HepG2 (cell line): ENCODE results near the gene ITPR1. TPM values are rescaled to one million over a fixed set of nuclear protein-coding genes. Genes with fewer than 3 reads are reported as not detected.

Experiments used
- AKAP8 ChIP-seq: sonication (generic); formaldehyde crosslinking; IDR thresholded peaks from 2 replicates; pipeline ENCODE4 v1.5.1; 2020; ENCODE audit warnings: mild to moderate bottlenecking, missing genetic modification reagents
- ATF6 ChIP-seq: sonication (generic); formaldehyde crosslinking; conservative IDR thresholded peaks from 2 replicates; pipeline ENCODE4 v1.4.0; 2020; ENCODE audit warnings: missing genetic modification reagents
- MEF2D ChIP-seq: sonication (generic); formaldehyde crosslinking; IDR thresholded peaks from 2 replicates; pipeline ENCODE4 v1.5.1; 2020; ENCODE audit warnings: mild to moderate bottlenecking, missing genetic modification reagents
- RFX1 ChIP-seq: fragments of 450-650 bp; IDR thresholded peaks from 2 replicates; pipeline ENCODE4 v1.6.1; 2017
- SKIL ChIP-seq: sonication (generic); formaldehyde crosslinking; IDR thresholded peaks from 2 replicates; pipeline ENCODE4 v1.8.0; 2022; ENCODE audit warnings: missing genetic modification reagents, mild to moderate bottlenecking, moderate library complexity, borderline replicate concordance
- ZBTB1 ChIP-seq: sonication (generic); formaldehyde crosslinking; IDR thresholded peaks from 2 replicates; pipeline ENCODE4 v1.4.0; 2020; ENCODE audit warnings: missing genetic modification reagents, borderline replicate concordance
- ZNF274 ChIP-seq: sonication (generic); formaldehyde crosslinking; IDR thresholded peaks from 2 replicates; pipeline ENCODE4 v1.5.1; 2020; ENCODE audit warnings: mild to moderate bottlenecking, missing genetic modification reagents
- ZNF280D ChIP-seq: sonication (generic); formaldehyde crosslinking; IDR thresholded peaks from 2 replicates; pipeline ENCODE4 v1.5.1; 2020; ENCODE audit warnings: mild to moderate bottlenecking, missing genetic modification reagents
- ZNF329 ChIP-seq: sonication (generic); formaldehyde crosslinking; IDR thresholded peaks from 2 replicates; pipeline ENCODE4 v1.9.0; 2021; ENCODE audit warnings: low read depth, mild to moderate bottlenecking, missing genetic modification reagents
- ZNF382 ChIP-seq: sonication (generic); formaldehyde crosslinking; IDR thresholded peaks from 2 replicates; pipeline ENCODE4 v1.5.0; 2020; ENCODE audit warnings: missing genetic modification reagents, mild to moderate bottlenecking, borderline replicate concordance
- ZNF576 ChIP-seq: sonication (generic); formaldehyde crosslinking; IDR thresholded peaks from 2 replicates; pipeline ENCODE4 v1.4.0; 2020; ENCODE audit warnings: mild to moderate bottlenecking, missing genetic modification reagents
- ZNF616 ChIP-seq: sonication (generic); formaldehyde crosslinking; IDR thresholded peaks from 2 replicates; pipeline ENCODE4 v1.5.0; 2020; ENCODE audit warnings: low read depth, mild to moderate bottlenecking, missing genetic modification reagents
- ZNF670 ChIP-seq: sonication (generic); formaldehyde crosslinking; IDR thresholded peaks from 2 replicates; pipeline ENCODE4 v1.8.0; 2022; ENCODE audit warnings: mild to moderate bottlenecking, missing genetic modification reagents, borderline replicate concordance
- polyA plus RNA-seq, 8 experiments: library from polyadenylated mRNA; depleted of rRNA in 3 of 8; stranded (reverse) in 7 of 8; unstranded in 1 of 8; fragments of >200 nt; fragmentation: Illumina TruSeq in 4 of 8; extraction: Trizol in 4 of 8; gene quantifications; 2 replicates each; pipeline versions ENCODE4 v1.2.1 to v1.2.3, GENCODE V29; 2011 to 2016; ENCODE audit warnings: low read depth in 4 of 8, missing spikeins in 1 of 8, mixed read lengths in 1 of 8; ENCODE audit not compliant: insufficient read depth in 1 of 8
- total RNA-seq, 5 experiments: library from RNA; depleted of rRNA; stranded (reverse); fragments of >200 nt; fragmentation: Illumina TruSeq; extraction: Trizol; gene quantifications; 2 replicates each; pipeline ENCODE4 v1.2.3, GENCODE V29; 2016; ENCODE audit warnings: low read depth in 1 of 5
- TF ChIP-seq, protein P1 (sequence below): sonication (generic); formaldehyde crosslinking; IDR thresholded peaks from 2 replicates; pipeline ENCODE4 v1.8.1; 2023; ENCODE audit warnings: mild to moderate bottlenecking, inconsistent platforms, moderate library complexity, missing genetic modification reagents, borderline replicate concordance
- TF ChIP-seq, protein P2 (sequence below): sonication (generic); formaldehyde crosslinking; IDR thresholded peaks from 2 replicates; pipeline ENCODE4 v1.8.1; 2023; ENCODE audit warnings: missing genetic modification reagents, mild to moderate bottlenecking, borderline replicate concordance

ITPR1 gene
- total and polyA plus RNA-seq, 2 of the 13 experiments (the other 11 are each of a cell fraction or from before 2014, with no cell fraction given): 10.0 to 11.4 TPM

GRCh38 chr3:4724051-4724629, 231.0 kb downstream of the ITPR1 start (continued):
- TF ChIP-seq ZNF616 (CRISPR knock-in tag) (no peak), SKIL (CRISPR knock-in tag) (peak; percentile 71), ZNF576 (CRISPR knock-in tag) (no peak), AKAP8 (CRISPR knock-in tag) (no peak), ZNF329 (CRISPR knock-in tag) (no peak), ZNF382 (CRISPR knock-in tag) (no peak), ZNF670 (CRISPR knock-in tag) (no peak), ZNF280D (CRISPR knock-in tag) (no peak), ATF6 (CRISPR knock-in tag) (no peak), MEF2D (peak; percentile 70; the same call in 1 of the 2 replicates), ZNF274 (no peak), RFX1 (no peak), ZBTB1 (no peak)
- TF ChIP-seq, protein P1, sequence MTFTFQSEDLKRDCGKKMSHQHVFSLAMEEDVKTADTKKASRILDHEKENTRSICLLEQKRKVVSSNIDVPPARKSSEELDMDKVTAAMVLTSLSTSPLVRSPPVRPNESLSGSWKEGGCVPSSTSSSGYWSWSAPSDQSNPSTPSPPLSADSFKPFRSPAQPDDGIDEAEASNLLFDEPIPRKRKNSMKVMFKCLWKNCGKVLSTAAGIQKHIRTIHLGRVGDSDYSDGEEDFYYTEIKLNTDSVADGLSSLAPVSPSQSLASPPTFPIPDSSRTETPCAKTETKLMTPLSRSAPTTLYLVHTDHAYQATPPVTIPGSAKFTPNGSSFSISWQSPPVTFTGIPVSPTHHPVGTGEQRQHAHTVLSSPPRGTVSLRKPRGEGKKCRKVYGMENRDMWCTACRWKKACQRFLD: no peak
- TF ChIP-seq, protein P2, sequence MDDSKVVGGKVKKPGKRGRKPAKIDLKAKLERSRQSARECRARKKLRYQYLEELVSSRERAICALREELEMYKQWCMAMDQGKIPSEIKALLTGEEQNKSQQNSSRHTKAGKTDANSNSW (CRISPR knock-in tag): no peak
